Chondrocyte (in vitro differentiated cells): ENCODE data around the gene CADM1. TPM values are rescaled to one million over a fixed set of nuclear protein-coding genes. Genes with fewer than 3 reads are reported as not detected.

Experiments used
- DNase-seq: peaks from one replicate; pipeline ENCODE4 v3.0.0; 2021; ENCODE audit warnings: mixed read lengths, low spot score
- H3K27ac Mint-ChIP-seq: one replicate; pipeline ENCODE4 v1.8.0; 2021; ENCODE audit warnings: mild to moderate bottlenecking, moderate library complexity, mixed read lengths; ENCODE audit not compliant: unreplicated experiment
- H3K27me3 Mint-ChIP-seq: 2 replicates; pipeline ENCODE4 v1.8.0; 2021; ENCODE audit warnings: low read depth, mixed read lengths
- H3K36me3 Mint-ChIP-seq: 2 replicates; pipeline ENCODE4 v1.8.0; 2021; ENCODE audit warnings: low read depth, mixed read lengths
- H3K4me1 Mint-ChIP-seq: 2 replicates; pipeline ENCODE4 v1.8.0; 2021; ENCODE audit warnings: low read depth, mild to moderate bottlenecking, mixed read lengths
- H3K4me3 Mint-ChIP-seq: one replicate; pipeline ENCODE4 v1.8.0; 2021; ENCODE audit warnings: mild to moderate bottlenecking, moderate library complexity, mixed read lengths; ENCODE audit not compliant: unreplicated experiment
- H3K9me3 Mint-ChIP-seq: 2 replicates; pipeline ENCODE4 v1.8.0; 2021; ENCODE audit warnings: low read depth, mixed read lengths
- CTCF ChIP-seq: fragments of 200-600 bp; sonication (generic); IDR thresholded peaks from 2 replicates; pipeline ENCODE4 v1.5.0; 2021; ENCODE audit warnings: antibody characterized with exemption, mild to moderate bottlenecking, moderate library complexity
- total RNA-seq: library from RNA; stranded (reverse); gene quantifications from 3 replicates; pipeline ENCODE4 v1.2.1, GENCODE V29; 2021

The CADM1 gene
- total RNA-seq, 1 donor from 2014 or later, result 29.0 TPM

GRCh38 chr11:115535781-115536180, 31.6 kb upstream of the CADM1 start:
- Mint-ChIP-seq H3K4me1 (no peaks in the 10 kb centered on the region), H3K9me3 (no peaks in the 10 kb centered on the region), H3K4me3 (no peak overlapping the region), H3K27ac (no peak overlapping the region), H3K27me3 (peaks cover 54% of the 10 kb centered on the region), H3K36me3 (no peaks in the 10 kb centered on the region)
- TF ChIP-seq CTCF, result no peak
- DNase-seq, result no peak

- no peaks in the 10 kb centered on the region for H3K4me1 Mint-ChIP-seq
- no peak overlapping the region for H3K27ac Mint-ChIP-seq
- no peaks in the 10 kb centered on the region for H3K9me3 Mint-ChIP-seq
- H3K36me3 Mint-ChIP-seq, result no peaks in the 10 kb centered on the region
- DNase-seq, result no peak
- peaks cover 48% of the 10 kb centered on the region for H3K27me3 Mint-ChIP-seq
- no peak overlapping the region for H3K4me3 Mint-ChIP-seq
- no peak for TF ChIP-seq CTCF
These were observed 26.5 kb upstream of the CADM1 start for GRCh38 chr11:115530752-115531151.

GRCh38 chr11:115528225-115528624, 24.0 kb upstream of the CADM1 start:
- Mint-ChIP-seq H3K4me3 (no peak overlapping the region), H3K27me3 (peaks cover 34% of the 10 kb centered on the region), H3K9me3 (no peaks in the 10 kb centered on the region), H3K27ac (no peak overlapping the region), H3K4me1 (peaks cover 7% of the 10 kb centered on the region), H3K36me3 (no peaks in the 10 kb centered on the region)
- TF ChIP-seq CTCF, result no peak
- DNase-seq, result no peak

- TF ChIP-seq CTCF, result no peak
- DNase-seq, result no peak
- Mint-ChIP-seq H3K36me3 (no peaks in the 10 kb centered on the region), H3K4me1 (peaks cover 8% of the 10 kb centered on the region), H3K27me3 (peaks cover 34% of the 10 kb centered on the region), H3K9me3 (no peaks in the 10 kb centered on the region), H3K4me3 (no peak overlapping the region), H3K27ac (no peak overlapping the region)
These were observed 23.4 kb upstream of the CADM1 start for GRCh38 chr11:115527534-115528125.

- no peaks in the 10 kb centered on the region for H3K9me3 Mint-ChIP-seq
These were observed 21.4 kb upstream of the CADM1 start for GRCh38 chr11:115525531-115526006.

More at GRCh38 chr11:115525531-115526006, 21.4 kb upstream of the CADM1 start:
- no peak for TF ChIP-seq CTCF
- Mint-ChIP-seq H3K27ac (no peak overlapping the region), H3K4me3 (no peak overlapping the region), H3K36me3 (no peaks in the 10 kb centered on the region), H3K4me1 (peaks cover 8% of the 10 kb centered on the region), H3K27me3 (peaks cover 33% of the 10 kb centered on the region)
- DNase-seq, result no peak
